Retina (tissue), 1 donor: ENCODE measurements around the gene CDK19.
A peak's percentile ranks its signal among the peaks of the same experiment; 100 is the strongest.

Experiments used
- DNase-seq: peaks from one replicate; pipeline ENCODE4 v3.0.0-alpha.2; 2016

CDK19 gene

GRCh38 chr6:110693994-110694393, 121.3 kb downstream of the CDK19 start:
- DNase-seq, result no peak

DNA sequence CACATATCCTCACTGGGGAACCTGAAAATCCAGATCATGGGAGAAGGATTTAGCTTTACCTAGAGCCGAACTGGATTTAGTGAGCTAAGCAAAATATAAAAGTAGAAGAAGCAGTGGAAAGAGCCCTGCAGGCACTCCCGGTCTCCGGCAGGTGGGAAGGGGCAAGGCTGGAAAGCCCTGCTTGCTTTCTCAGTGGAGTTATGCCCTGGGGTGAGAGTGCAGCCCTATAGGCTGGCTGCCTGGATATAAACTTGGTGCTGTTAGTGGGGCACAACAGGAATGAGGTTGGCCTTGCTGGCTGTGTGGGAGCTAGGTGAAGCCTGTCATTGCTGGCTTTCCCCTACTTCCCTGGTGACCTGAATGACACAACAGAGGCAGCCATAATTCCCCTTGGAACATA, 122.0 kb downstream of the CDK19 start:
- DNase-seq, result no peak

DNA sequence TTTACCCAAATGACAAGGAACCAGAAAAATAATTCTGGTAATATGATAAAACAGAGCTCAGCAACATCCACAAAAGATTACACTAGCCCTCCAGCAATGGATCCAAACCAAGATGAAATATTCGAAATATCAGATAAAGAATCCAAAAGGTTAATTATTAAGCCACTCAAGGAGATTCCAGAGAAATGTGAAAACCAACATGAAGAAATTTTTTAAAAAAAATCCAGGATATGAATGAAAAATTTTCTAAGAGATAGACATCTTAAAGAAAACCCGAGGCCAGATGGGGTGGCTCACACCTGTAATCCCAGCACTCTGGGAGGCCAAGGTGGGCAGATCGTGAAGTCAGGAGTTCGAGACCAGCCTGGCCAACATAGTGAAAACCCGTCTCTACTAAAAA, 124.4 kb downstream of the CDK19 start:
- DNase-seq, result no peak

DNA sequence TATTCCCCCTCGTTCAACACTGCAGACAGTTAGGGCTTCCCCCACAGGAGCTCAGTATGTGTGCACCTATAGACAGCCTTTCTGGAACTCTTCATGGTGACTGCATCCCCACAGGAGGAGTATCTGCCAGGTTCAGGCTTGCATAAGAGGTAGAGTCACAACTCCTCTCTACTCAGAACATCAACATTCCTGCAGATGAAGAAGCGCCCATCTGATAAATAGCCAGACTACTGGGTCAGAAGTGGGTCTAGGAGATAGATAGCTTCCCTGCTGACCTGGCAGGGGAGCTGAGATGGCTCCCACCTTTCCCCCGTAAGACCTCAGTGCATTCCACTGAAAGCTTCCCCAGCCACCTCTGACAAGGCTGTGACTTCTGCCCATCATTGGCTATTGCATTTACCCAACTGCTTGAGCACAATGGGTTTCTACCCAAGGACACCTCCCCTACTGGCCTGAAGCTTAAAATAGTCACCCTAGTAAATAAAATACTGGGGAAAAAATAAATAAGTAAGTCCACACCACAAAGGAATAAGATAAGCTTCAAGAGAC, 125.1 kb downstream of the CDK19 start:
- no peak for DNase-seq

DNA sequence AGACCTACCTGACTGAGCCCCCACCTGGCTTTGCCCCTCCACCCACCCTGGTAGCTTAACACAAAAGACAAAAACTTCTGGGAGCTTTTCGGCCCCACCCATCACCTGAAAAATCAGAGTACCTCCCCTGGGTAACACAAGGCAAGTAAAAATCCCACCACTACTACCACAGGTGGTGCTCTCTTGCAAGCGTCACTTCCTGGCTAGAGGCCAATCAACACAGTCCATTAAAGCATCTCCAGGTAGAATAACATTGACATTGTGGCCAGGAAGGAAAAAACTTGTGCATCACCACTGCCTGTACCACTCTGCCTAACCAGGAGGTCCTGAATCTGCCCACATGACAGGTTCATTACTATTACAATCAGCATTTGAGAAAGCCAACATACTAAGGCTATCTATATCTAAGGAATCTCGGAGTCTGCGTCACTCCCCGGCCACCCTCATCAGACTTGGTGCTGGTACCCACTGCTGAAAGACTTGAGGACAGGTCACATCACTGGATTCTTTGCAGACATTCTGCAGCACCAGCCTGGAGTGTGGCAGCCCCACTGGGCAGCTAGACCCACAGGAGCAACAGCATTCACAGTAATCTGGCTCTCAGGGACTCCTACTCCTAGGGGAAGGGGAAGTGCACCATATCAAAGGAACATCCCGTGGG, 125.9 kb downstream of the CDK19 start:
- DNase-seq, result no peak

DNA sequence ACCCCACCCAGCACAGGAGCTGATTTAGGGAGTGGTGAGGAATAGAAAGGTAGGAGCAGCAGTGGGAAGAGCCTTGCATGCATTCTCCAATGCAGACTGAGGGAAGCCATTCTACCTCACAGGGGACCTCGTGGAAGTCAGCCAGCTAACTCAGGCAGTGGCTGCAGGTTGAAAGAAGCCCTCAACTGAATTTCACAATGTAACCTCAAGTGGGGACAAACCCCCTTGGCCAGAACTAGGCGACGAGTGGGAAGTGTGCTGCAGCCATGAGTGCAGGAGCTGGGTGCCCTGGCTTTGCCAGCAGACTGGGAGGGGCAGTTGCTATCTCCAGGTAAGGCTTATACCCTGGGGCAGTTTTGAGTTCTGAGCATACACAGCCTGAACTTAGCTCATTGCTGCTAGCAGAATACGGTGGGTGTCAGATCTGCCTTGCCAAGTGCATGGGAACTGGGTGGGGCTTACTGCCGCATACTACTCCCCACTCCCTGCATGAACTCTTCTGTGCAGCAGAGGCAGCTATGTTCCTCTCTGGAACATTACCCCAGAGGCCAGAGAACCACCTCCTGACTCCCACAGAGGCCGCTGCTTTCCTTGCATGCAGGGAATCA, 126.5 kb downstream of the CDK19 start:
- DNase-seq, result no peak

DNA sequence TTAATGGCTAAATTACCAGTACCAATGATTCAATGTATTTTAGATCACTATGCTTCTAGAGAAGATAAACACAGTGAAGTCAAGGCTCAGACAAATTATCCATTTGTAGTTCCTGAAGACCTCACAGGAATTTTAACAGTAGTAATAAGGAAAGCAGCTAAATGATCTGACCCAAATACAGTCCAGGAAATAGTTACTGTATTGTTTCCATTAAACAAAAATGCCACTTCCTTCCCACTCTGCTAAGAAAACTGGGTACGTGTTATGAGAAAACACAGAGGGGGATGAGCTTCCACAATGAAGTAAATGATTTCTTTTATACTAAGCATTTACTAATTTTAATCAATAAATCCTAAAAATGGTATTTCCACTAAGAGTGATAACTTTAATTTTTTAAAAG, 127.9 kb downstream of the CDK19 start:
- DNase-seq, result no peak

- DNase-seq, result no peak
Measured at GRCh38 chr6:110683241-110683640, 132.0 kb downstream of the CDK19 start.

DNA sequence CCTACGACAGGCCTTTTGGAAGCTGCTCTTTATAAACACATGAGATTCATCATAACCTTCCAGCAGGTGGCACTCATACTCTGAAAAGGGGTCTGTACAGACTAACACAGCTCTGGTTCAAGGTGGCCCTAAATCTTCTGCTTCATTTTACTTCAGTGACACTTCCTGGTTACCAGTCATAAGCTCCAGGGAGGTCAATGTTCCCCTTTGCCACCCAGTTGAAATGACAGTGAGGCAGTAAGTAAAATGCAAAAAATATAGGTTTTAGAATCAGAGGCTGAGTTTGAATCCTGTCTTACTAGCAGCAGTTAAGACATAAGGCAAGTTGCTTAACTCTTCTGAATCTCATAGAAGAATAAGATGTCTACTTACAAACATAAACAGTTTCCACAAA, 132.8 kb downstream of the CDK19 start:
- DNase-seq, result peak; percentile 37

DNA sequence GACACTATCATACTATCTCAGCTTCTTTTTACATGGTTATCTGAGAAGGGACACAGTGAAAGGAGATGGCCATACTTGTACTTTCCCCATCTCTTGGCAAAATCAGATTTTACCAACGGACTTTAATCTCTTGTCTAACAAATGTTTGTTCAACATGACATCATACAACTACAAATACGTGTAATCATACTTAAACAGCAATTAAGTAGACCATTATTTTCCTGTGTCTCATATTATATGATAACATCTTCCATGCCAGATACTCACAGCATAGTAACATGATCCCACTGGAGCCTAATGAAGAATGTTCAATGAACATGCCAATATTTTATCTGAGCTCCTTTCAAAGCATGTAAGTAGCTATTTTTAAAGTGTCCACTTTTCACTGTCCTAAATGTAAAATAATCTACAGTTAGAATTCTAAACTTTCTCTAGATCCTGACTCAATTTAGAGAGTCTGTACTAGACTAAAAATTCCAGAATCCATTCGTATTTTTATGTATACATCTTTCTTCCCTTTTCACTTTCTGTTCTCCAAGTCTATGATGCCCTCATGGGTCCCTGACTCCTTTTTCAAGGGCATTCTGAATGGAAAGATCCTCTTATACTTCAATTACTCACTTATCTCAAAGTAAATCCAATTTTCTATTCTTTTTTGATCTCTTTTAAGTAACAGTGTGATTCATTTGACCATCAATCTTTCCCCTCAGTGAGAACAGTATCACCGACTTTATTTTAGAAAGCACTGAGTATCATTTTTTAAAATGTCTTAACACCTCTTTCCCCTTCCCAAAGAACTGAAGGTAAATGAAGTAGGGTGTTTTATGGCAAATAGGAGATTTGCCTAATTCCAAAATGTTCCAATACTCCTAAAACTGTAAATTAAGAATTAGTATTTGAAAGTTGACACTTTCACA, 133.5 kb downstream of the CDK19 start:
- no peak for DNase-seq

DNA sequence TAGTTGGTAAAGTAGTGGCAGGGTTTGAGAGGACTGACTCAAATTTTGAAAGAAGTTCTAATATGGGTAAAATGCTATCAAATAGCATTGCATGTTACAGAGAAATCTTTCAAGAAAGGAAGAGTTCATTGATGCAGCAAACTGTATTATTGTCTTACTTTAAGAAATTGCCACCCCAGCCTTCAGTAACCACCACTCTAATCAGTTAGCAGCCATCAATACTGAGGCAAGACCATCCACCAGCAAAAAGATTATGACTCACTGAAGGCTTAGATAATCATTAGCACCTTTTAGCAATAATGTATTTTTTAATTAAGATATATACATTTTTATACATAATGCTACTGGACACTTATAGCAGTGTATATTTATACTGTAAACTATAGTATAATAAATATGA, 138.9 kb downstream of the CDK19 start:
- DNase-seq, result no peak

- no peak for DNase-seq
Measured at GRCh38 chr6:110674096-110674495, 141.2 kb downstream of the CDK19 start.

- DNase-seq, result no peak
Measured at GRCh38 chr6:110672122-110672521, 143.1 kb downstream of the CDK19 start.

GRCh38 chr6:110671447-110671846, 143.8 kb downstream of the CDK19 start:
- no peak for DNase-seq

GRCh38 chr6:110665600-110665999, 149.7 kb downstream of the CDK19 start:
- DNase-seq, result no peak

- DNase-seq, result no peak
Measured at GRCh38 chr6:110664933-110665332, 150.3 kb downstream of the CDK19 start.

DNA sequence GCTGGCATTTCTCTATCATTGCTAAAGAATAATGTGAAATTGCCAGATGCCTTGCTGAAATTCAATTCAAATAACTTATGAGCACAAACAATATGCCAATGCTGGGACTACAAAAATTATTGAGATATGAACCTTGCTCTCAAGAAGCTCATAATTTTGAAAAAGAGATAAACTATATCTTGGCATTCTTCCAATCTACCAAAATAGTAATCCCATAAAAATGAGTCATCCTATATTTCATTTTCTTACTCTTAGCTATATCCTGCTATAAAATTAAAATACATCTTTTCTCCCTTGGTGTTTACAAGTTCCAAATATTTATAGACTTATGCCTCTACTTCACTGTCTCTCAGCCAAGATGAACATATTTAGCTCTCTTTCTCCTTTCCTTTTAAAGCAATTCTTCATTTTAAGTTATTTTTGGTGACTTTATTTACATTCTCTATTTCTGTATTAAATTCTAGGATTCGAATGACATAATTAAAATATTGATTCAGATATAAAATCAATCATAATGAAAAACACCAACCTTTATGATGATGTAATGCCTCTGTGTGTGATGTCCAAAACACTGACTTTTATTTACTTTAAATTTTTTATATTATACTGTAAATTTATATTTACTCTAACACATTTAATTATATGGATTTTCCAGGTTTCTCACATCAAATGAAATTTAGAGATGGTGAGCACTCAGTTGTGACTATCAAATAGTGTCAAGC, 152.6 kb downstream of the CDK19 start:
- no peak for DNase-seq

GRCh38 chr6:110661414-110661813, 153.9 kb downstream of the CDK19 start:
- DNase-seq, result no peak

- no peak for DNase-seq
Measured at GRCh38 chr6:110660066-110660655, 155.1 kb downstream of the CDK19 start.

- no peak for DNase-seq
Measured at GRCh38 chr6:110658631-110659211, 156.5 kb downstream of the CDK19 start.

DNA sequence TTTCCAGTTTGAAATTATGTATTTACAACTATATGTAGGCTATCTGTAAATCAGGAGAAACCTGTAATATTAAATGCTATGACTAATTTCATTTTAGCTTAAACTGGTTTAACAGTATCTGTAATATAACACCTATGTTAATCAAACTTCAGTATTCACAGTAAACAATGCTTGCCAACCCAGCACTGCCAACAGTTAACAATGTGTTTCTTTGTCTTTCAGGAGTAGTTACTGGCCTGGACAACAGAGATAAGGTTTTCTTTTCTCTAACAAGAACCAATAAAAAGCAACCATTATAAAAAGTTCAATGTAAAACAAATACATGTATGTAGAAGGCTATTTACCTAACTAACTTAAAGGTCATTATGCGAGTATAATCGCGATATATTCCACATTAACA, 158.8 kb downstream of the CDK19 start:
- no peak for DNase-seq

DNA sequence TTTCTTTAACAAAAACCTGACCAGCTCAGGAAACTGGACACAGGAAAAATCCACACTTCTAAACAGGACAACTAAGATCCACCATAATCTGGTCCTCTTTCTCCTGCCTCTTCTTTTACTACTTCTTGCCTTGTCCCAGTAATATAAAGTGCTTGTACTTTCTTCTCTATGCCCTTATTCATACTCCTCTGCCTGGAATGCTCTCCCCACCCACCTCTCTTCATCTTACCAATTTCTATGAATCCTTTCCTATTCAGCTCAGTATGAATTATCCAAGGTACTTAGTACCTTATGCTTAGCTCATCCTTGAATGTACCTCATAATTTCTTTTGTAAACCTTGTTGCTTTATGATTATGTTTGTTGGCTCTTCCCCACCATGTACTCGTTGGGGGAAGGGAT, 159.4 kb downstream of the CDK19 start:
- DNase-seq, result no peak
